ENCODE measurements around the gene PPDPF.

Gene PPDPF

DNA sequence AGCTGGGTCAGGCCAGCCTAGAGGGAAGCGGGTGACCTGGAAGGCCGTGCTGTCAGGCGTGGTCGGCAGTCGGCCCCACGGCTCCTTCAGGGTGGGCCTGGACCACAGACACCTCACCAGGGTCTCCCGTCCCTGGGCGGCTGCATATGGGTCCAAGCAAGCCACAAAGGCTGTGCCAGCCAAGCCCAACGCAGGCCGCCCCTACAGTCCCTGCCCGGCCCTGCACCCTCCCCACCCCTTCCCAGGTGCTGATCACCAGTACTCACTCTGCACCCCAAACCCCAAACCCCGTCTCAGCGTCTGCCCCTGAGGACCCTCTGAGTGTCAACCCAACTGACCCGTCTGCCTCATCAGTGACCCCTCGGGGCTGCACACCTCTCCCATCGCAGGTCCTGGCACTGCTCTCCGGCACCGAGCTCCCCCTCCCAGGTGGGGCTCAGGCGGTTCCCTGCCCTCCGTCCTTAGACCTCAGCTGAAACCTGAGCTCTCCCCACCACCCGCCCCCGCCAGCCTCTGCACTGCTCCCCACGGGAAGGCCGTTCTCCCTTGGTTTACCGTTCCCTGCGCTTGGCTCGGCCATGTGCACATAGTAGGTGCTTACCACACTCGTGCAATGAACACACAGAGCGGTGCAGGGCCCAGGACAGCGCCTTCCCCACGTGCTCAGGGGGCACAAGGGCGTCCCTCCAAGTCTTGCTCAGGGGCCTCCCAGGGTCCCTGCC, 1.5 kb upstream of the PPDPF start:
- no peak for ATAC-seq
- TF ChIP-seq ZC3H10 (CRISPR knock-in tag; IDR thresholded peaks at IDR 0.05) = no peak
- TF ChIP-seq, protein P1, sequence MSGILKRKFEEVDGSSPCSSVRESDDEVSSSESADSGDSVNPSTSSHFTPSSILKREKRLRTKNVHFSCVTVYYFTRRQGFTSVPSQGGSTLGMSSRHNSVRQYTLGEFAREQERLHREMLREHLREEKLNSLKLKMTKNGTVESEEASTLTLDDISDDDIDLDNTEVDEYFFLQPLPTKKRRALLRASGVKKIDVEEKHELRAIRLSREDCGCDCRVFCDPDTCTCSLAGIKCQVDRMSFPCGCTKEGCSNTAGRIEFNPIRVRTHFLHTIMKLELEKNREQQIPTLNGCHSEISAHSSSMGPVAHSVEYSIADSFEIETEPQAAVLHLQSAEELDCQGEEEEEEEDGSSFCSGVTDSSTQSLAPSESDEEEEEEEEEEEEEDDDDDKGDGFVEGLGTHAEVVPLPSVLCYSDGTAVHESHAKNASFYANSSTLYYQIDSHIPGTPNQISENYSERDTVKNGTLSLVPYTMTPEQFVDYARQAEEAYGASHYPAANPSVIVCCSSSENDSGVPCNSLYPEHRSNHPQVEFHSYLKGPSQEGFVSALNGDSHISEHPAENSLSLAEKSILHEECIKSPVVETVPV (CRISPR knock-in tag; IDR thresholded peaks at IDR 0.05) = no peak
- TF ChIP-seq OSR1 (CRISPR knock-in tag; IDR thresholded peaks at IDR 0.05) = no peak
- TF ChIP-seq TOX (CRISPR knock-in tag; IDR thresholded peaks at IDR 0.05; ENCODE audit: borderline replicate concordance) = no peak

DNA sequence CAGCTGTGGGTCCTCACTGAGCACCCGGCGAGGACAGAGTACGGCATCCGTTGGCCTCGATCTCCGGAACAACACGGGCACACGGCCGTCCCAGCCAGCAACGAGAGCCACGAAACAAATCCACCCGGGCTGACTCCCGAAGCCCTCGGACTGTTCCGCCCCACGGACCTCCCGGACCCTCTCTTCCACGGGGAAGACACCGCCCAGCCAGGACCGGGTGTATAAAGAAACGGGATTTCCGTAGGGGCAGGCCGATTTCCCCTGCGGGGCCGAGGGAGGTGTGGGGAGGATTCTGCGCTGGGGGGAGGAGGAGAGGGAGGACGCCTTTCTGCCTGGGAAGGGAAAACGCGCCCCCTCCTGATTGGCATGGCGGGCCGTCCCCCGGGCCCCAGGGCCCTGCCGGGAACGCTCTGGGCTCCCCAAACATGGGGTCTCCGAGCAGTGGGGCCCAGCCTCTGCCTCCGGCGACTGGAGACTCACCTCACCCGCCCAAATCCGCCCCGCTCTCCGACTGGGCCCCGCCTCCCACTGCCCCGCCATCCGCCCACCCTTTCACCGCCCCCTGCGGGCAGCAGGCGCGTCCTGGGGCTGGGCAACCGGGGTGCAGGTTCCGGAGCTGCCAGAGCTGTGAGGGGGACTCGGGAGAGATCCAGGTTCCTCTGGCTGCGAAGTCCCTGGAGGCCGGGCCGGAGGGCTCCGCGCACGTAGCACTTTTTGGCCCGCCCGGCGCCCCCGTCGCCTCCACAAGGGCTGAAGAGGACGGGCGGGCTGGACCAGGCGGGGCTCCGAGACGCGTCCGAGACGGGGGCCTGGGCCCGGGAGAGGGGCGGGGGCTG, 679 bp upstream of the PPDPF start:
- no peak for TF ChIP-seq ZNF70 (CRISPR knock-in tag; IDR thresholded peaks at IDR 0.05)
- TF ChIP-seq, protein P1 (CRISPR knock-in tag; IDR thresholded peaks at IDR 0.05) = no peak
- no peak for TF ChIP-seq SNAI2 (CRISPR knock-in tag; IDR thresholded peaks at IDR 0.05)
- no peak for TF ChIP-seq RARB (CRISPR knock-in tag; IDR thresholded peaks at IDR 0.05)
- TF ChIP-seq ZFP30 (CRISPR knock-in tag; IDR thresholded peaks at IDR 0.05) = no peak
- no peak for TF ChIP-seq BACH2 (CRISPR knock-in tag; IDR thresholded peaks at IDR 0.05; ENCODE audit: borderline replicate concordance)
- no peak for TF ChIP-seq TCF4 (CRISPR knock-in tag; IDR thresholded peaks at IDR 0.05; ENCODE audit: borderline replicate concordance)
- TF ChIP-seq PPARA (CRISPR knock-in tag; IDR thresholded peaks at IDR 0.05; ENCODE audit: borderline replicate concordance) = no peak
- no peak for TF ChIP-seq ZNF8 (CRISPR knock-in tag; IDR thresholded peaks at IDR 0.05)
- TF ChIP-seq, protein P2, sequence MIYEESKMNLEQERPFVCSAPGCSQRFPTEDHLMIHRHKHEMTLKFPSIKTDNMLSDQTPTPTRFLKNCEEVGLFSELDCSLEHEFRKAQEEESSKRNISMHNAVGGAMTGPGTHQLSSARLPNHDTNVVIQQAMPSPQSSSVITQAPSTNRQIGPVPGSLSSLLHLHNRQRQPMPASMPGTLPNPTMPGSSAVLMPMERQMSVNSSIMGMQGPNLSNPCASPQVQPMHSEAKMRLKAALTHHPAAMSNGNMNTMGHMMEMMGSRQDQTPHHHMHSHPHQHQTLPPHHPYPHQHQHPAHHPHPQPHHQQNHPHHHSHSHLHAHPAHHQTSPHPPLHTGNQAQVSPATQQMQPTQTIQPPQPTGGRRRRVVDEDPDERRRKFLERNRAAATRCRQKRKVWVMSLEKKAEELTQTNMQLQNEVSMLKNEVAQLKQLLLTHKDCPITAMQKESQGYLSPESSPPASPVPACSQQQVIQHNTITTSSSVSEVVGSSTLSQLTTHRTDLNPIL (CRISPR knock-in tag; IDR thresholded peaks at IDR 0.05; ENCODE audit: low read depth) = no peak
- TF ChIP-seq GLIS3 (CRISPR knock-in tag; IDR thresholded peaks at IDR 0.05) = no peak
- TF ChIP-seq, protein P3, sequence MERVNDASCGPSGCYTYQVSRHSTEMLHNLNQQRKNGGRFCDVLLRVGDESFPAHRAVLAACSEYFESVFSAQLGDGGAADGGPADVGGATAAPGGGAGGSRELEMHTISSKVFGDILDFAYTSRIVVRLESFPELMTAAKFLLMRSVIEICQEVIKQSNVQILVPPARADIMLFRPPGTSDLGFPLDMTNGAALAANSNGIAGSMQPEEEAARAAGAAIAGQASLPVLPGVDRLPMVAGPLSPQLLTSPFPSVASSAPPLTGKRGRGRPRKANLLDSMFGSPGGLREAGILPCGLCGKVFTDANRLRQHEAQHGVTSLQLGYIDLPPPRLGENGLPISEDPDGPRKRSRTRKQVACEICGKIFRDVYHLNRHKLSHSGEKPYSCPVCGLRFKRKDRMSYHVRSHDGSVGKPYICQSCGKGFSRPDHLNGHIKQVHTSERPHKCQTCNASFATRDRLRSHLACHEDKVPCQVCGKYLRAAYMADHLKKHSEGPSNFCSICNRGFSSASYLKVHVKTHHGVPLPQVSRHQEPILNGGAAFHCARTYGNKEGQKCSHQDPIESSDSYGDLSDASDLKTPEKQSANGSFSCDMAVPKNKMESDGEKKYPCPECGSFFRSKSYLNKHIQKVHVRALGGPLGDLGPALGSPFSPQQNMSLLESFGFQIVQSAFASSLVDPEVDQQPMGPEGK (CRISPR knock-in tag; IDR thresholded peaks at IDR 0.05; ENCODE audit: borderline replicate concordance) = no peak; the same call in 1 of the 2 replicates
- TF ChIP-seq ESRRG (CRISPR knock-in tag; IDR thresholded peaks at IDR 0.05) = no peak
- TF ChIP-seq TSHZ2 (CRISPR knock-in tag; IDR thresholded peaks at IDR 0.05) = no peak
- TF ChIP-seq TOX (CRISPR knock-in tag; IDR thresholded peaks at IDR 0.05; ENCODE audit: borderline replicate concordance) = no peak
- TF ChIP-seq, protein P4, sequence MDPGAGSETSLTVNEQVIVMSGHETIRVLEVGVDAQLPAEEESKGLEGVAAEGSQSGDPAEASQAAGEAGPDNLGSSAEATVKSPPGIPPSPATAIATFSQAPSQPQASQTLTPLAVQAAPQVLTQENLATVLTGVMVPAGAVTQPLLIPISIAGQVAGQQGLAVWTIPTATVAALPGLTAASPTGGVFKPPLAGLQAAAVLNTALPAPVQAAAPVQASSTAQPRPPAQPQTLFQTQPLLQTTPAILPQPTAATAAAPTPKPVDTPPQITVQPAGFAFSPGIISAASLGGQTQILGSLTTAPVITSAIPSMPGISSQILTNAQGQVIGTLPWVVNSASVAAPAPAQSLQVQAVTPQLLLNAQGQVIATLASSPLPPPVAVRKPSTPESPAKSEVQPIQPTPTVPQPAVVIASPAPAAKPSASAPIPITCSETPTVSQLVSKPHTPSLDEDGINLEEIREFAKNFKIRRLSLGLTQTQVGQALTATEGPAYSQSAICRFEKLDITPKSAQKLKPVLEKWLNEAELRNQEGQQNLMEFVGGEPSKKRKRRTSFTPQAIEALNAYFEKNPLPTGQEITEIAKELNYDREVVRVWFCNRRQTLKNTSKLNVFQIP (CRISPR knock-in tag; IDR thresholded peaks at IDR 0.05; ENCODE audit: borderline replicate concordance, low read depth) = no peak
- TF ChIP-seq ZC3H10 (CRISPR knock-in tag; IDR thresholded peaks at IDR 0.05) = no peak
- ATAC-seq = peak; percentile 75
